Fibroblast of villous mesenchyme (primary cell): ENCODE data around the gene EZR. TPM values are rescaled to one million over a fixed set of nuclear protein-coding genes. Genes with fewer than 3 reads are reported as not detected.

Experiments used
- DNase-seq: peaks from one replicate; pipeline ENCODE4 v3.0.0-alpha.2; 2010; ENCODE audit warnings: low read depth
- H3K4me3 ChIP-seq: 2 replicates; pipeline ENCODE4 v1.5.1; 2011; ENCODE audit warnings: low read depth, mild to moderate bottlenecking, low read length
- CTCF ChIP-seq: IDR thresholded peaks from 2 replicates; pipeline ENCODE4 v1.5.1; 2012; ENCODE audit warnings: low read depth, mild to moderate bottlenecking, low read length; ENCODE audit not compliant: insufficient read depth
- total RNA-seq: library from RNA; depleted of rRNA; stranded (reverse); fragments of >200 nt; gene quantifications from 2 replicates; pipeline ENCODE4 v1.2.3, GENCODE V29; 2012

The EZR gene
- total RNA-seq, 1 donor: 100 TPM

GRCh38 chr6:158850807-158851115, 31.6 kb upstream of the EZR start:
- peak; percentile 69 for DNase-seq
- no peak for TF ChIP-seq CTCF
- H3K4me3 ChIP-seq: no peak overlapping the region

- H3K4me3 ChIP-seq: peak overlapping the region; percentile 12
- TF ChIP-seq CTCF: no peak
- DNase-seq: peak; percentile 91
Measured at GRCh38 chr6:158849899-158850806, 31.0 kb upstream of the EZR start.

- TF ChIP-seq CTCF: no peak
- H3K4me3 ChIP-seq: no peak overlapping the region
- DNase-seq: no peak
Measured at GRCh38 chr6:158848490-158848895, 29.3 kb upstream of the EZR start.

- TF ChIP-seq CTCF: no peak
- no peak overlapping the region for H3K4me3 ChIP-seq
- DNase-seq: no peak
Measured at GRCh38 chr6:158847786-158848185, 28.6 kb upstream of the EZR start.

GRCh38 chr6:158847012-158847529, 27.9 kb upstream of the EZR start:
- no peak overlapping the region for H3K4me3 ChIP-seq
- DNase-seq: peak; percentile 52
- TF ChIP-seq CTCF: no peak

GRCh38 chr6:158843751-158844683, 24.8 kb upstream of the EZR start:
- TF ChIP-seq CTCF: no peak
- H3K4me3 ChIP-seq: no peak overlapping the region
- DNase-seq: peak; percentile 39
